Gastrocnemius medialis (tissue), 4 donors: ENCODE results near the gene ANO5.

Source experiments
- POLR2A ChIP-seq, 2 donors: fragments of 450-650 bp; IDR thresholded peaks; one replicate each; pipeline ENCODE4 v1.6.1; 2017; ENCODE audit warnings: antibody characterized with exemption in 2 of 2, mild to moderate bottlenecking in 2 of 2, moderate library complexity in 2 of 2
- TF ChIP-seq, protein P1 (sequence below), 5 experiments: fragments of 450-650 bp in 3 of 5; fragments of 200-600 bp in 2 of 5; sonication (generic) in 2 of 5; IDR thresholded peaks in 4 of 5; conservative IDR thresholded peaks in 1 of 5; 1 replicate in 4 of 5; 2 replicates in 1 of 5; pipeline ENCODE4 v1.5.1; 2016 to 2019; ENCODE audit warnings: antibody characterized with exemption in 5 of 5, mild to moderate bottlenecking in 3 of 5, moderate library complexity in 3 of 5

DNA sequence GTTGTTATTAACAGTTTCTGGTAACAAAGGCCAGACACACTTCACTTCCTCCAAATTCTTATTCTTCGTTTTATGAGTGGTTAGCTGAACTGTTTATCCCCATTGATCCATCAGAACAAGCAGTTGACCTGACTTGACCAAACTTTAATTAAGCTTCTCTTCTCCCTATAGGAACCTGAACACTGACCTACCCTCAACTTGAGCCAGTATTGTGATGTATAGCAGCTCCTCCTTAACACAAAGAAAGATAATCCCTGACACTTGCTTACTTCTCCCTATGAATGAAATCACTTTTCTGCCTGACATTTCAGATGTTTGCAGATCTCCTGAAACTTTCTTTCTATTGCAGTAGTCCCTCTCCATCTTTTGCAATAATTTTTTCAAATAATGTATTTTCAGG, 41.9 kb downstream of the ANO5 start:
- TF ChIP-seq, protein P1, sequence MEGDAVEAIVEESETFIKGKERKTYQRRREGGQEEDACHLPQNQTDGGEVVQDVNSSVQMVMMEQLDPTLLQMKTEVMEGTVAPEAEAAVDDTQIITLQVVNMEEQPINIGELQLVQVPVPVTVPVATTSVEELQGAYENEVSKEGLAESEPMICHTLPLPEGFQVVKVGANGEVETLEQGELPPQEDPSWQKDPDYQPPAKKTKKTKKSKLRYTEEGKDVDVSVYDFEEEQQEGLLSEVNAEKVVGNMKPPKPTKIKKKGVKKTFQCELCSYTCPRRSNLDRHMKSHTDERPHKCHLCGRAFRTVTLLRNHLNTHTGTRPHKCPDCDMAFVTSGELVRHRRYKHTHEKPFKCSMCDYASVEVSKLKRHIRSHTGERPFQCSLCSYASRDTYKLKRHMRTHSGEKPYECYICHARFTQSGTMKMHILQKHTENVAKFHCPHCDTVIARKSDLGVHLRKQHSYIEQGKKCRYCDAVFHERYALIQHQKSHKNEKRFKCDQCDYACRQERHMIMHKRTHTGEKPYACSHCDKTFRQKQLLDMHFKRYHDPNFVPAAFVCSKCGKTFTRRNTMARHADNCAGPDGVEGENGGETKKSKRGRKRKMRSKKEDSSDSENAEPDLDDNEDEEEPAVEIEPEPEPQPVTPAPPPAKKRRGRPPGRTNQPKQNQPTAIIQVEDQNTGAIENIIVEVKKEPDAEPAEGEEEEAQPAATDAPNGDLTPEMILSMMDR (IDR thresholded peaks at IDR 0.05 in 4 of 5, conservative IDR thresholded peaks at IDR 0.05 in 1 of 5) = no peak
- TF ChIP-seq POLR2A (IDR thresholded peaks at IDR 0.05) = no peak
